MCF 10A (cell line): Measurements from ENCODE around the gene RAB35. TPM values are rescaled to one million over a fixed set of nuclear protein-coding genes. Genes with fewer than 3 reads are reported as not detected.
A peak's percentile ranks its signal among the peaks of the same experiment; 100 is the strongest.

Source experiments
- BruUV-seq: library from RNA; stranded (reverse); fragments of 400-500 nt; replicated peaks from 2 replicates; lab custom pipeline; 2021; lab: Mats Ljungman, UMichigan
- CTCF ChIA-PET: fragments of 300-600 bp; sonication (Branson Sonifier 250); formaldehyde crosslinking; extraction: SDS; loops from one replicate; lab custom pipeline; 2021; ENCODE audit warnings: antibody characterized with exemption, inconsistent platforms; lab: Yijun Ruan, JAX
- POLR2A ChIA-PET: fragments of 300-600, 350-650 bp; sonication (Branson Sonifier 250); formaldehyde crosslinking; extraction: SDS; loops from one replicate; lab custom pipeline; 2020; ENCODE audit warnings: antibody characterized with exemption, inconsistent platforms; lab: Yijun Ruan, JAX
- DNase-seq: peaks from one replicate; pipeline ENCODE4 v3.0.0-alpha.2; 2018; ENCODE audit not compliant: unreplicated experiment
- H3K27ac Mint-ChIP-seq: one replicate; pipeline ENCODE4 v1.8.0; 2022; ENCODE audit warnings: mild to moderate bottlenecking, low read depth, mixed read lengths; ENCODE audit not compliant: unreplicated experiment
- H3K27me3 Mint-ChIP-seq: one replicate; pipeline ENCODE4 v1.8.0; 2022; ENCODE audit warnings: mixed read lengths; ENCODE audit not compliant: insufficient read depth, unreplicated experiment
- H3K36me3 Mint-ChIP-seq: one replicate; pipeline ENCODE4 v1.8.0; 2022; ENCODE audit warnings: mild to moderate bottlenecking, moderate library complexity, mixed read lengths; ENCODE audit not compliant: insufficient read depth, unreplicated experiment
- H3K4me1 Mint-ChIP-seq: one replicate; pipeline ENCODE4 v1.8.0; 2022; ENCODE audit warnings: mixed read lengths; ENCODE audit not compliant: insufficient read depth, unreplicated experiment
- H3K4me3 Mint-ChIP-seq: one replicate; pipeline ENCODE4 v1.8.0; 2022; ENCODE audit warnings: mild to moderate bottlenecking, moderate library complexity, mixed read lengths; ENCODE audit not compliant: unreplicated experiment
- H3K9me3 Mint-ChIP-seq: one replicate; pipeline ENCODE4 v1.8.0; 2022; ENCODE audit warnings: mixed read lengths; ENCODE audit not compliant: unreplicated experiment
- CTCF ChIP-seq: fragments of 200-600 bp; IDR thresholded peaks from one replicate; pipeline ENCODE4 v1.8.0; 2022; ENCODE audit warnings: antibody characterized with exemption, mild to moderate bottlenecking; ENCODE audit not compliant: unreplicated experiment
- intact Hi-C: fragments of 100-400 bp; cut with micrococcal nuclease; formaldehyde crosslinking; loops from 2 replicates; pipeline ENCODE4 v1.14.1; 2022
- total RNA-seq: library from RNA; stranded (reverse); gene quantifications from 2 replicates; pipeline ENCODE4 v1.2.3, GENCODE V29; 2022

Gene RAB35
- total RNA-seq, 1 experiment from 2014 or later: 57.8 TPM

GRCh38 chr12:120060717-120061116 lies 55.8 kb downstream of the RAB35 start:
- intact Hi-C loops: loop anchor here (2.0 kb wide), 2 partner anchors 26 to 72 kb away; partner anchors contain the start of gene BICDL1
- Mint-ChIP-seq H3K36me3 (peaks cover 11% of the 10 kb centered on the region), H3K27me3 (no peaks in the 10 kb centered on the region), H3K9me3 (no peaks in the 10 kb centered on the region), H3K4me3 (peak overlapping the region; percentile 19), H3K27ac (peak overlapping the region; percentile 92), H3K4me1 (peaks cover 29% of the 10 kb centered on the region)
- POLR2A ChIA-PET: interaction anchor here (0.7 to 5.6 kb wide), 14 partner anchors 8 to 1924 kb away, joined by 3 to 47 read pairs (median 7); partner anchors contain the start of genes BICDL1 and RAB35
- DNase-seq: no peak
- TF ChIP-seq CTCF: no peak
- BruUV-seq: TSS peak; percentile 58
- CTCF ChIA-PET: interaction anchor here (1.0 kb wide), 1 partner anchor 12 kb away, joined by 3 read pairs; no protein-coding TSS in a partner anchor

- intact Hi-C loops: loop anchor here (2.0 kb wide), 2 partner anchors 27 to 71 kb away; partner anchors contain the start of gene BICDL1
- no peaks in the 10 kb centered on the region for H3K27me3 Mint-ChIP-seq
- no peaks in the 10 kb centered on the region for H3K9me3 Mint-ChIP-seq
- peak overlapping the region; percentile 19 for H3K4me3 Mint-ChIP-seq
- H3K36me3 Mint-ChIP-seq: peaks cover 9% of the 10 kb centered on the region
- H3K4me1 Mint-ChIP-seq: peaks cover 31% of the 10 kb centered on the region
- H3K27ac Mint-ChIP-seq: peak overlapping the region; percentile 92
- ChIA-PET POLR2A (interaction anchor here (0.7 to 5.6 kb wide), 15 partner anchors 9 to 1924 kb away, joined by 3 to 47 read pairs (median 6); partner anchors contain the start of genes BICDL1 and RAB35), CTCF (interaction anchor here (1.0 kb wide), 1 partner anchor 12 kb away, joined by 3 read pairs; no protein-coding TSS in a partner anchor)
- DNase-seq: peak; percentile 75
- no TSS peak for BruUV-seq
- TF ChIP-seq CTCF: no peak
Observed at GRCh38 chr12:120060196-120060595, 56.4 kb downstream of the RAB35 start.

- peak overlapping the region; percentile 88 for H3K27ac Mint-ChIP-seq
- ChIA-PET CTCF (no interaction called here), POLR2A (interaction anchor here (0.8 to 5.6 kb wide), 6 partner anchors 8 to 67 kb away, joined by 4 to 47 read pairs (median 6); partner anchors contain the start of gene BICDL1)
- H3K36me3 Mint-ChIP-seq: no peaks in the 10 kb centered on the region
- DNase-seq: no peak
- TF ChIP-seq CTCF: no peak
- H3K9me3 Mint-ChIP-seq: peaks cover 8% of the 10 kb centered on the region
- peaks cover 29% of the 10 kb centered on the region for H3K4me1 Mint-ChIP-seq
- H3K4me3 Mint-ChIP-seq: no peak overlapping the region
- no TSS peak for BruUV-seq
- H3K27me3 Mint-ChIP-seq: no peaks in the 10 kb centered on the region
- intact Hi-C loops: no loop called here
Observed at GRCh38 chr12:120056739-120057138, 59.8 kb downstream of the RAB35 start.

- peak overlapping the region; percentile 30 for H3K4me3 Mint-ChIP-seq
- peak overlapping the region; percentile 88 for H3K27ac Mint-ChIP-seq
- no TSS peak for BruUV-seq
- peak; percentile 80 for DNase-seq
- intact Hi-C loops: no loop called here
- no peaks in the 10 kb centered on the region for H3K36me3 Mint-ChIP-seq
- ChIA-PET CTCF (interaction anchor here (1.5 kb wide), 1 partner anchor 14 kb away, joined by 3 read pairs; no protein-coding TSS in a partner anchor), POLR2A (interaction anchor here (0.8 to 3.3 kb wide), 14 partner anchors 10 to 146 kb away, joined by 3 to 48 read pairs (median 4); partner anchors contain the start of genes BICDL1, RAB35 and RPLP0)
- H3K27me3 Mint-ChIP-seq: no peaks in the 10 kb centered on the region
- H3K9me3 Mint-ChIP-seq: peaks cover 11% of the 10 kb centered on the region
- no peak for TF ChIP-seq CTCF
- H3K4me1 Mint-ChIP-seq: peaks cover 17% of the 10 kb centered on the region
Observed at GRCh38 chr12:120055231-120056000, 61.1 kb downstream of the RAB35 start.
